NCI-H2196 (cell line): ENCODE data around the gene PNMA1.

ENCODE experiments used
- DNase-seq: peaks from one replicate; lab custom pipeline; 2025; ENCODE audit not compliant: unreplicated experiment; lab: John Stamatoyannopoulos, UW

The PNMA1 gene

DNA sequence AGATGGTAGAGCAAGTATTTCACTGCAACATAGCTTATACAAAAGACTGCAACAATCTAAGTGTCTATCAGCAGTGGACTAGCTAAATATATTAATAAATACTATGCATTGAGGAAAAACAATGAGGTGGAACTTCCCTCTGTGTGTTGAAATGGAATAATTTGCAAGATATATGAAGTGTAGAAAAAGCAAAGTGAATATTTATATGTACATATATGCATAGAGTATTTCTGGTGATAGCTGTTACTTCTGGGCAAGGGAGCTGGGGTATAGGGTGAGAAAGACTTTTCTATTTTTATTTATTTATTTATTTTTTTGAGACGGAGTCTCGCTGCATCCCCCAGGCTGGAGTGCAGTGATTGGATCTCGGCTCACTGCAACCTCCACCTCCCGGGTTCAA lies 35.5 kb downstream of the PNMA1 start:
- no peak for DNase-seq

DNA sequence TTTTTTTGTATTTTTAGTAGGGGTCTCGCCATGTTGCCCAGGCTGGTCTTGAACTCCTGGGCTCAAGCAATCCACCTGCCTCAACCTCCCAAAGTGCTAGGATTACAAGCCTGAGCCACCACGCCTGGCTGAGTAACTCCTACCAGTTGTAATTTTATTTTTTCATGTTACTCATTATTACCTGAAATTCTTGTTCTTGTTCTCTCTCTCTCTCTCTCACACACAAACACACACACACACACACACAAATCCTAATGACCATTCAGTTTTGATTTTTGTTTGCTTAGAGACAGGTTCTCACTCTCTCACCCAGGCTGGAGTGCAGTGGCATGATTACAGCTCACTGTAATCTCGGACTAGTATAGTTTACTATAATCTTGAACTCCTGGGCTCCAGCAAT lies 39.2 kb downstream of the PNMA1 start:
- DNase-seq = no peak

DNA sequence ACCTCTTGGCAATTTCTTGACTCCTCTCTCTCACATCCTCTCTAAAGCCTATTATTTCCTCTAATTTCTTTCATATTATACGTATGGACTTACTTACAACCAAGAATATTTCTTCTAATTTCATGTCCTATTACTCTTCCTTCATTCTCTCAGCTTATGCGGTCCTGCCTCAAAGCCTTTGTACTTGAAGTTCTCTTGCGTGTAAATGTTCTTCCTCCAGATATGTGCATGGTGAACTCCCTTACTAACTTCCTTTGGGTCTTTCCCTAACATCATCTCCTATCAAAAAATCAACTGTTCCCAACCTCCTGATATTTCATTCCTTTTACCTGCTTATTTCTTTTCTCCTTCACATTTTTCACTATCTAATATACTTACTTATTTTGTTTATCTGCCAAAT lies 46.3 kb downstream of the PNMA1 start:
- no peak for DNase-seq

DNA sequence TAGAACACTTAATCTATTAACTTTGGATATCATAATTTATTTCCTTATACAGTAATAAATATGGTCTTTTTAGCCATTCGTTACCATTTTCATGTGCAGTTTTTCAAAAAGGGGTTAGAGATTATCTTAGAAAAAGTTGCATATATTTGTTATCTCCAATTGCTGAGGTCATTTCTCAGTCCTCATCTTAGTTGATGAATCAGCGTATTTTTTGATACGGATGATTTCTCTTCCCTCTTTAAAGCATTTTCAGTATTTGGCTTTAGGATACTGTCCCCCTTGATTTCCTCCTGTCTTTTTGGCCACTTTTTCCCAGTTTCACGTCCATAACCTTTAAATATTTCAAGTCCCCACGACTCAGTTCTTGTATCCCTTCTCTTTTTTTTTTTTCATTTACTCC lies 47.6 kb downstream of the PNMA1 start:
- DNase-seq = no peak

DNA sequence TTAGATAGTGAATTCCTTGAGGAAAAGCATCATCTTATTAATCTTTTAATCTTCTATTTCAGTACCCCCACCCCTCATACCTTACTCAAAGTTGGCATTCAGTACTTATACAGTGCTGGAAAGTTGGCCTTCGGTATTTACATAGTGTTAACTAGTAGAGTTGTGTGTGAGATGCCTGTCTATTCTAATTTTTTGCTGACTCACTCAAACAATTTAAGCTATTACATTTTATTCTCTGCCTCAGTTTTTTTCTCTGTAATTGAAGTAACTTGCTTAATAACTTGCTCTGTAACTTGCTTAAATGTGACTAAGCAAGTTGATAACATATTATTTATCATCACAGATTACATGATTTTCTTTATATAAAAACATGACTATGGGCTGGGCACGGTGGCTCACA lies 49.1 kb downstream of the PNMA1 start:
- no peak for DNase-seq

DNA sequence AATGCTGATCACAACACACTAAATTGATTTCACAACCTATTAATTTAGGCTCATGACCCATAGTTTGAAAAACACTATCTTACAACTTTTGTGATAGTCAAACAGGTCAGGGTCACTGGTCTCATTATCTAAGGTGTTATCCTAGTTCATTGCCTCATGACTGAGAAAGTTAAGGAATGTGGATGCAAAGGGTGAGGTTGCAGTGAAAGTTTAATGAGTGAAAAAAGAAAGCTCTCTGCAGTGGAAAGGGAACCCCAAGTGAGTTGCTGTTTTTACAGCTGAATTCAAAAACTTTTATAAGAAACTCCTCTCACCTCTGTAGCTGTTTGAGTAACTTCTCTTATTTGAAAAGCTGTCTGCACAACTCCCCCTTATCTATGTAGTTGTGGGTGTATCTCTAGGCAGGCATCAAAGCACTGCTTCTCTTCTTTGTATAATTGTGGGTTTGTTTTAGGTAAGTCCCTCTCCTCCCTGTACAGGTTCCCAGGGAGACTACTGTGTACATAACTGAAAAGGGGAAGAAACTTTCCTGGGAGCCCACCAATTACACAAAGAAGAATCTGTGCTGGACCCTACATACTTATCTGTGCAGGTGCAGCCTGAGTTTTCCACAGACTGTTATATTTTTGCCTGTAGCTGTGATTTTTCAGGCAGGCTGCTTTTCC lies 50.5 kb downstream of the PNMA1 start:
- DNase-seq = no peak

DNA sequence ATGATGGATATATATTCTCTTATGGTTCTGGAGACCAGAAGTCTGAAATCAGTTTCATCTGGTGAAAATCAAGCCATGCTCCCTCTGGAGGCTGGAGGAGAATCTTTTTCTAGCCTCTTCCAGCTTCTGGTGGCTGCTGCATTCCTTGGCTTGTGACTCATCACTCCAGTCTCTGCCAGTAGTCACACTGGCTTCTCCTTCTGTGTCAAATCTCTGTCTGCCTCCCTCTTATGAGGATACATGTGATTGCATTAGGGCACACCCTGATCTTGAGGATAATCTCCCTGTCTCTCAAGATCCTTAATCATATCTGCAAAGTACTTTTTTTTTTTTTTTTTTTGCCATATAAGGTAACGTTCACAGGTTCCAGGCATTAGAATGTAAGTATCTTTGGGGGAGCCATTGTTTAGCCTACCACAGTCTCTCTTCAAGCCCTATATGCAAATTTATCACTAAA lies 51.7 kb downstream of the PNMA1 start:
- peak; percentile 39 for DNase-seq

DNA sequence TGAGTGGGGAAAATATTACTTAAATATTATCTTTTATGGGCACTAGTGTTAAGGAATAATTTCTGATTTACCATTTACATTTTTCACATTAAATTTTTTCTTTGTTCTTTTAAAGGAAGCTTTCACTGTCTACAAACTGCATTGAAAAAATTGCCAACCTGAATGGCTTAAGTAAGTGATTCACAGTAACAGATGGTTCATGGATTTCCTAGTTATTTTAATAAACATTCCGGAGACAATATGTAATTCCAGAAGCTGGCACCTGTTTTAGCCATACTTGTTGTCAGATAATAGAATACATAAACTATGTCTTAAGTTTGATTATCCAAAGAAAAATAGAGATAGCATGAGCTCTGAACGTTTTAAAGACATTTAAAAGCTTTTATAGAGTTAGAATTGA lies 52.3 kb downstream of the PNMA1 start:
- DNase-seq = no peak
